Trophoblast cell (in vitro differentiated cells and primary cell): ENCODE results near the gene MALRD1.

Source experiments
- DNase-seq, 2 donors: peaks; one replicate each; pipeline ENCODE4 v3.0.0-alpha.2; 2016
- H2AFZ ChIP-seq: 2 replicates; pipeline ENCODE4 v1.6.1; 2013; ENCODE audit warnings: low read length, moderate library complexity, mild to moderate bottlenecking; ENCODE audit not compliant: insufficient read depth, poor library complexity
- H2AK5ac ChIP-seq: 2 replicates; pipeline ENCODE4 v1.6.1; 2013; ENCODE audit warnings: mild to moderate bottlenecking, low read length
- H2BK120ac ChIP-seq: 2 replicates; pipeline ENCODE4 v1.6.1; 2013; ENCODE audit warnings: low read length, mild to moderate bottlenecking, moderate library complexity; ENCODE audit not compliant: insufficient read depth, poor library complexity
- H2BK12ac ChIP-seq: 2 replicates; pipeline ENCODE4 v1.6.1; 2013; ENCODE audit warnings: mild to moderate bottlenecking, low read length, moderate library complexity
- H2BK5ac ChIP-seq: 2 replicates; pipeline ENCODE4 v1.6.1; 2013; ENCODE audit warnings: low read length, low read depth, moderate library complexity, mild to moderate bottlenecking; ENCODE audit not compliant: poor library complexity
- H3K14ac ChIP-seq: 2 replicates; pipeline ENCODE4 v1.6.1; 2013; ENCODE audit warnings: mild to moderate bottlenecking, low read length
- H3K18ac ChIP-seq: 2 replicates; pipeline ENCODE4 v1.6.1; 2013; ENCODE audit warnings: mild to moderate bottlenecking, low read length
- H3K23ac ChIP-seq: 2 replicates; pipeline ENCODE4 v1.6.1; 2013; ENCODE audit warnings: low read length
- H3K27ac ChIP-seq: 2 replicates; pipeline ENCODE4 v1.5.1; 2013; ENCODE audit warnings: low read depth, mild to moderate bottlenecking, inconsistent platforms, low read length, moderate library complexity
- H3K27me3 ChIP-seq: 2 replicates; pipeline ENCODE4 v1.6.1; 2013; ENCODE audit warnings: inconsistent platforms, mild to moderate bottlenecking, low read length, moderate library complexity; ENCODE audit not compliant: insufficient read depth
- H3K36me3 ChIP-seq, 2 experiments: 1 replicate in 1 of 2; 2 replicates in 1 of 2; pipeline ENCODE4 v1.6.1; 2013; ENCODE audit warnings: low read length in 2 of 2, mild to moderate bottlenecking in 2 of 2, moderate library complexity in 1 of 2; ENCODE audit not compliant: insufficient read depth in 2 of 2, control insufficient read depth in 1 of 2
- H3K4ac ChIP-seq: 2 replicates; pipeline ENCODE4 v1.6.1; 2013; ENCODE audit warnings: low read depth, mild to moderate bottlenecking, low read length, moderate library complexity
- H3K4me1 ChIP-seq, 2 experiments: 1 replicate in 1 of 2; 2 replicates in 1 of 2; pipeline ENCODE4 v1.6.1; 2013; ENCODE audit warnings: low read length in 2 of 2, mild to moderate bottlenecking in 2 of 2, moderate library complexity in 1 of 2; ENCODE audit not compliant: insufficient read depth in 2 of 2, control insufficient read depth in 1 of 2
- H3K4me2 ChIP-seq: 2 replicates; pipeline ENCODE4 v1.6.1; 2013; ENCODE audit warnings: inconsistent platforms, mild to moderate bottlenecking, low read length, moderate library complexity
- H3K4me3 ChIP-seq: 2 replicates; pipeline ENCODE4 v1.5.1; 2013; ENCODE audit warnings: mild to moderate bottlenecking, low read depth, low read length, inconsistent platforms
- H3K79me1 ChIP-seq: one replicate; pipeline ENCODE4 v1.6.1; 2013; ENCODE audit warnings: low read length
- H3K79me2 ChIP-seq: 2 replicates; pipeline ENCODE4 v1.6.1; 2013; ENCODE audit warnings: low read length, mild to moderate bottlenecking; ENCODE audit not compliant: control insufficient read depth, insufficient read depth, poor library complexity
- H3K9ac ChIP-seq: 2 replicates; pipeline ENCODE4 v1.6.1; 2013; ENCODE audit warnings: mild to moderate bottlenecking, low read length
- H3K9me3 ChIP-seq: 2 replicates; pipeline ENCODE4 v1.6.1; 2013; ENCODE audit warnings: low read depth, mild to moderate bottlenecking, control low read depth, inconsistent platforms, low read length; ENCODE audit not compliant: insufficient read depth
- H4K12ac ChIP-seq: 2 replicates; pipeline ENCODE4 v1.6.1; 2013; ENCODE audit warnings: low read depth, mild to moderate bottlenecking, low read length, moderate library complexity
- H4K8ac ChIP-seq: 2 replicates; pipeline ENCODE4 v1.6.1; 2013; ENCODE audit warnings: low read depth, mild to moderate bottlenecking, low read length, moderate library complexity
- H4K91ac ChIP-seq: one replicate; pipeline ENCODE4 v1.6.1; 2013; ENCODE audit warnings: low read depth, mild to moderate bottlenecking, low read length, moderate library complexity
- WGBS: extraction: QIAGEN DNeasy Blood & Tissue Kit; methylation state at CpG from one replicate; pipeline ENCODE4 v1.1.7; 2013; ENCODE audit warnings: missing lambda C conversion rate; ENCODE audit not compliant: insufficient read length, insufficient coverage; ENCODE audit errors: extremely low coverage; 5-methylcytosine and 5-hydroxymethylcytosine counted together

Gene MALRD1

DNA sequence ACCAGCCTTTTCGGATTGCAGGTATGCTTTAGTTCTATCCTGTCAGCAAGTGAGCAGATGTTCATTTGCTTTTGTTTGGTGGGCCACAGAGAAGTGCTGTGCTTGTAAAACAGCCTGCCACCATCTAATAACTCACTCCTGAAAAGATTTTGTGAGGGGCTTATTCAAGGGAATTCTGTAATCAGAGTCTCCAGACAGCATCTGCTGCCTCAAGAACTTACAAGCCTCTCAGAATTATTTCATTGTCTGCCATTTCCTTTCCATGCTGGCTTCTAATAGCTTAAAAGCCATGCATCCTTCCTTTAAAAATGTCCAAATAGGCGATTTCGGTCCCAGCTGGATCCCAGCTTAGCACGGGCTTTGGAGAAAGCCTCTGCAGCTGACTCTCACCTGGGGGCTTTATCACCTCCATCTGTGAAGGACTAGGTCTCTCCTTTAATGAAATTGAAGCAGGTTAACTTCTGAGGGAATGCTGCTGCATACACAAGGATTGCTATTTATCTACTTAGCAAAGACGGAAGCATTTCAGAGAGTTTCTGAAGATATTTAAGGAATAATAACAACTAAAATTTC is 48.0 kb downstream of the MALRD1 start:
- no peak overlapping the region for H2AFZ ChIP-seq
- no peak overlapping the region for H3K27ac ChIP-seq
- no peak overlapping the region for H3K4ac ChIP-seq
- no peak overlapping the region for H3K18ac ChIP-seq
- WGBS = no CpG with 5 or more reads among the region's 5 CpGs
- H3K4me3 ChIP-seq = no peak overlapping the region
- H2BK5ac ChIP-seq = no peak overlapping the region
- no peaks in the 10 kb centered on the region for H3K79me2 ChIP-seq
- no peaks in the 10 kb centered on the region for H3K27me3 ChIP-seq
- no peak overlapping the region for H4K8ac ChIP-seq
- H2AK5ac ChIP-seq = no peak overlapping the region
- H3K14ac ChIP-seq = no peak overlapping the region
- H2BK120ac ChIP-seq = no peak overlapping the region
- no peak overlapping the region for H4K12ac ChIP-seq
- H3K4me1 ChIP-seq = no peaks in the 10 kb centered on the region
- H4K91ac ChIP-seq = no peak overlapping the region
- H3K4me2 ChIP-seq = no peak overlapping the region
- H3K23ac ChIP-seq = no peak overlapping the region
- no peak for DNase-seq
- no peak overlapping the region for H2BK12ac ChIP-seq
- H3K36me3 ChIP-seq = no peaks in the 10 kb centered on the region
- no peak overlapping the region for H3K9ac ChIP-seq
- H3K79me1 ChIP-seq = no peaks in the 10 kb centered on the region
- no peaks in the 10 kb centered on the region for H3K9me3 ChIP-seq

DNA sequence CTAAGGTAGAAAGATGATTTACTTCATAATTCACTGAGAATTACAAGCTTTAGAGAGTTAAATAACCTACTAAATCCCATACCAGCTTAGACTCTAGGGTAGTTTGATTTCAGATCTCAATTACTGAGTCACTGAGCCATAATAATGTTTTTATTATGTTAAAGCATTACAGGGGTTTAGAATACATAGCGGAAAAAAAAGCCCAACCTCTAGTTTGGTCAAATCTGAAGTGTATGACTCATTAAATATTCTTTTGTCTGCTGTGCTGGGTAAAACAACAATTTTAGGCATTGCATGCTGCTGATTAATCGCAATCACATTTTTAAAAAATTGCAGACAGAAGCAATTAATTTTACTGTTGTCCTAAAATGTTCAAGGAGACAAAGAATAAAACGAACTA is 48.5 kb downstream of the MALRD1 start:
- no CpG with 5 or more reads among the region's 3 CpGs for WGBS
- Histone ChIP-seq H2BK5ac (no peak overlapping the region), H4K8ac (no peak overlapping the region), H3K23ac (no peak overlapping the region), H3K79me1 (no peaks in the 10 kb centered on the region), H2BK120ac (no peak overlapping the region), H3K9ac (no peak overlapping the region), H3K27ac (no peak overlapping the region), H3K36me3 (no peaks in the 10 kb centered on the region), H2BK12ac (no peak overlapping the region), H3K27me3 (no peaks in the 10 kb centered on the region), H2AFZ (no peak overlapping the region), H4K91ac (no peak overlapping the region), H4K12ac (no peak overlapping the region), H3K4me1 (no peaks in the 10 kb centered on the region), H3K4me2 (no peak overlapping the region), H3K4ac (no peak overlapping the region), H3K4me3 (no peak overlapping the region), H3K79me2 (no peaks in the 10 kb centered on the region), H2AK5ac (no peak overlapping the region), H3K9me3 (no peaks in the 10 kb centered on the region), H3K14ac (no peak overlapping the region), H3K18ac (no peak overlapping the region)
- DNase-seq = no peak

DNA sequence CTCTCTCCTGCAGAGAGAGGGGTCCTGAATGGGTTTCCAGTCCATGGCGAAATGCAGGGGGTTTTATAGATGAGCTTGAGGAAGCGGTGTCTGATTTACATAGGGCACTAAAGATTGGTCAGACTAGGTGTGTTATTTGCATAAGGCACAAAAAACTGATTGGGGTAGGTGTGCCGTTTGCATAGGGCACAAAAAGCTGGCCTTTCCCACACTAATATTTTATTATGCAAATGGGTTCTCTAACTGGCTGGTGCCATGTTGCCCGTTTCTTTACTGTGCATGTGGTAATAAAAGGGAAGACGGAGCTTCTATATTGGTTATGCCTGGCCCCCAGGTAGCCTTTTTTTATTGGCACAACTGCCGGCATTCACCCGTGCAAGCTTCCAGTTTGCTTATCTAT is 50.2 kb downstream of the MALRD1 start:
- H4K91ac ChIP-seq = no peak overlapping the region
- no peaks in the 10 kb centered on the region for H3K27me3 ChIP-seq
- H4K8ac ChIP-seq = no peak overlapping the region
- H3K79me2 ChIP-seq = no peaks in the 10 kb centered on the region
- no peak overlapping the region for H4K12ac ChIP-seq
- no peaks in the 10 kb centered on the region for H3K79me1 ChIP-seq
- no peak overlapping the region for H3K14ac ChIP-seq
- H3K18ac ChIP-seq = no peak overlapping the region
- H2BK120ac ChIP-seq = no peak overlapping the region
- no peak overlapping the region for H2BK5ac ChIP-seq
- no peak overlapping the region for H2AFZ ChIP-seq
- H3K27ac ChIP-seq = no peak overlapping the region
- H3K4me2 ChIP-seq = no peak overlapping the region
- no peak overlapping the region for H3K9ac ChIP-seq
- H3K4me1 ChIP-seq = no peaks in the 10 kb centered on the region
- H3K36me3 ChIP-seq = no peaks in the 10 kb centered on the region
- H3K9me3 ChIP-seq = no peaks in the 10 kb centered on the region
- no CpG with 5 or more reads among the region's 7 CpGs for WGBS
- H2AK5ac ChIP-seq = no peak overlapping the region
- no peak overlapping the region for H2BK12ac ChIP-seq
- no peak for DNase-seq
- no peak overlapping the region for H3K23ac ChIP-seq
- no peak overlapping the region for H3K4me3 ChIP-seq
- H3K4ac ChIP-seq = no peak overlapping the region

DNA sequence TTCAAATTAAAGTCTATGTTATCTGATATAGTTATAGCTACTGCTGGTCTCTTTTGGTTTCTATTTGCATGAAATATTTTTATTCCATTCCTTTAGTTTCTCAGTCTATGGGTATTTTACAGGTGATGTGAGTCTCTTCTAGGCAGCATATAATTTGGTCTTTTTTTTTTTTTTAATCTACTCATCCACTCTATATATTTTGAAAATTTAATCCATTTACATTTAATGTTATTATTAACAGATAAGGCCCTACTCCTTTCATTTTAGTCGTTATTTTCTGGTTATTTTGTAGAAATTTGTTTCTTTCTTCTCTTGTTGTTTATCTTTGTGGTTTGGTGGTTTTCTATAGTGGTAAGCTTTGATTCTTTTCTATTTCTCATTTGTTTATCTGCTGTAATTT is 58.8 kb downstream of the MALRD1 start:
- Histone ChIP-seq H3K23ac (no peak overlapping the region), H3K4me3 (no peak overlapping the region), H3K4me2 (no peak overlapping the region), H3K9me3 (no peaks in the 10 kb centered on the region), H2BK12ac (no peak overlapping the region), H3K4me1 (no peaks in the 10 kb centered on the region), H3K18ac (no peak overlapping the region), H2BK120ac (no peak overlapping the region), H4K8ac (no peak overlapping the region), H4K91ac (no peak overlapping the region), H3K4ac (no peak overlapping the region), H2AK5ac (no peak overlapping the region), H3K14ac (no peak overlapping the region), H2BK5ac (no peak overlapping the region), H3K27me3 (no peaks in the 10 kb centered on the region), H3K36me3 (no peaks in the 10 kb centered on the region), H3K79me2 (no peaks in the 10 kb centered on the region), H3K27ac (no peak overlapping the region), H3K79me1 (no peaks in the 10 kb centered on the region), H4K12ac (no peak overlapping the region), H3K9ac (no peak overlapping the region), H2AFZ (no peak overlapping the region)
- no peak for DNase-seq
- WGBS = no CpG with 5 or more reads among the region's 1 CpG
